Fibroblast of lung (primary cell): Measurements from ENCODE around the gene TMEM179. TPM values are rescaled to one million over a fixed set of nuclear protein-coding genes. Genes with fewer than 3 reads are reported as not detected.

Source experiments
- DNase-seq, 2 donors: peaks; one replicate each; pipeline versions ENCODE4 v3.0.0 to v3.0.0-alpha.2; 2010; ENCODE audit warnings: low read depth in 2 of 2
- H2AFZ ChIP-seq: 2 replicates; pipeline ENCODE4 v1.5.1; 2012; ENCODE audit warnings: low read length, control low read depth, inconsistent platforms
- H3K27ac ChIP-seq: 2 replicates; pipeline ENCODE4 v1.5.1; 2011; ENCODE audit warnings: low read length, control low read depth; ENCODE audit not compliant: insufficient read depth
- H3K27me3 ChIP-seq: 2 replicates; pipeline ENCODE4 v1.5.1; 2011; ENCODE audit warnings: mild to moderate bottlenecking, low read length; ENCODE audit not compliant: control insufficient read depth, insufficient read depth
- H3K36me3 ChIP-seq: 2 replicates; pipeline ENCODE4 v1.5.1; 2011; ENCODE audit warnings: low read length; ENCODE audit not compliant: control insufficient read depth, insufficient read depth
- H3K4me1 ChIP-seq: 2 replicates; pipeline ENCODE4 v1.5.1; 2011; ENCODE audit warnings: low read length; ENCODE audit not compliant: control insufficient read depth, insufficient read depth; ENCODE audit errors: extremely low read depth
- H3K4me2 ChIP-seq: 2 replicates; pipeline ENCODE4 v1.5.1; 2011; ENCODE audit warnings: low read length, control low read depth; ENCODE audit not compliant: insufficient read depth; ENCODE audit errors: extremely low read depth
- H3K4me3 ChIP-seq, 4 experiments: fragments of 200-600 bp in 1 of 4; sonication (generic) in 1 of 4; replicated peaks in 1 of 4; 2 replicates each; pipeline ENCODE4 v1.5.1; 2011 to 2016; ENCODE audit warnings: low read length in 4 of 4, low read depth in 3 of 4, mild to moderate bottlenecking in 3 of 4, control low read depth in 2 of 4, inconsistent platforms in 1 of 4, mixed read lengths in 1 of 4; ENCODE audit not compliant: insufficient read depth in 1 of 4; ENCODE audit errors: control extremely low read depth in 1 of 4
- H3K79me2 ChIP-seq: 2 replicates; pipeline ENCODE4 v1.5.1; 2012; ENCODE audit warnings: mild to moderate bottlenecking, low read length, inconsistent platforms; ENCODE audit not compliant: control insufficient read depth, insufficient read depth
- H3K9ac ChIP-seq: 2 replicates; pipeline ENCODE4 v1.5.1; 2011; ENCODE audit warnings: mild to moderate bottlenecking, low read length, control low read depth; ENCODE audit not compliant: insufficient read depth
- H3K9me3 ChIP-seq: 2 replicates; pipeline ENCODE4 v1.5.1; 2012; ENCODE audit warnings: low read depth, low read length; ENCODE audit not compliant: control insufficient read depth, insufficient read depth
- H4K20me1 ChIP-seq: 2 replicates; pipeline ENCODE4 v1.5.1; 2011; ENCODE audit warnings: low read length; ENCODE audit not compliant: control insufficient read depth, insufficient read depth; ENCODE audit errors: extremely low read depth
- CTCF ChIP-seq, 2 donors: IDR thresholded peaks in 1 of 2; conservative IDR thresholded peaks in 1 of 2; 1 replicate in 1 of 2; 2 replicates in 1 of 2; pipeline ENCODE4 v1.5.1; 2011 to 2012; ENCODE audit warnings: low read length in 2 of 2, control low read depth in 1 of 2, inconsistent platforms in 1 of 2, low read depth in 1 of 2, mild to moderate bottlenecking in 1 of 2
- EZH2 ChIP-seq: IDR thresholded peaks from 2 replicates; pipeline ENCODE4 v1.5.1; 2012; ENCODE audit warnings: low read length, control low read depth, mild to moderate bottlenecking; ENCODE audit errors: missing control alignments
- polyA plus RNA-seq, 2 donors: library from polyadenylated mRNA; depleted of rRNA in 1 of 2; stranded (reverse) in 1 of 2; unstranded in 1 of 2; fragments of >200 nt; gene quantifications; 2 replicates each; pipeline ENCODE4 v1.2.1, GENCODE V29; 2011 to 2012; ENCODE audit warnings: missing spikeins in 1 of 2
- total RNA-seq: library from RNA; depleted of rRNA; stranded (reverse); fragments of >200 nt; gene quantifications from 2 replicates; pipeline ENCODE4 v1.2.1, GENCODE V29; 2014

Gene TMEM179
- total and polyA plus RNA-seq, 2 donors (not counting 1 experiment from before 2014, with no cell fraction given), result under 0.01 to 0.03 TPM

GRCh38 chr14:104572668-104573067 lies 31.9 kb downstream of the TMEM179 start:
- no peak overlapping the region for H3K27ac ChIP-seq
- H3K27me3 ChIP-seq, result no peaks in the 10 kb centered on the region

GRCh38 chr14:104572024-104572626 lies 32.4 kb downstream of the TMEM179 start:
- TF ChIP-seq EZH2, result no peak
- no peak for TF ChIP-seq CTCF (conservative IDR thresholded peaks at IDR 0.05 in 1 of 2, IDR thresholded peaks at IDR 0.05 in 1 of 2; ENCODE audit: low read depth in 1 of 2, low read length in 2 of 2)
- Histone ChIP-seq H3K79me2 (no peaks in the 10 kb centered on the region), H3K27ac (no peak overlapping the region), H3K4me1 (no peaks in the 10 kb centered on the region), H3K36me3 (no peaks in the 10 kb centered on the region), H3K4me2 (no peak overlapping the region), H3K27me3 (no peaks in the 10 kb centered on the region), H3K4me3 (no peak overlapping the region), H2AFZ (no peak overlapping the region), H3K9me3 (no peaks in the 10 kb centered on the region), H3K9ac (no peak overlapping the region), H4K20me1 (no peaks in the 10 kb centered on the region)
- no peak for DNase-seq

More at GRCh38 chr14:104572668-104573067, 31.9 kb downstream of the TMEM179 start:
- no peak for DNase-seq
- Histone ChIP-seq H3K9ac (no peak overlapping the region), H2AFZ (no peak overlapping the region), H3K9me3 (no peaks in the 10 kb centered on the region), H3K36me3 (no peaks in the 10 kb centered on the region), H3K4me1 (no peaks in the 10 kb centered on the region), H3K79me2 (no peaks in the 10 kb centered on the region), H4K20me1 (no peaks in the 10 kb centered on the region), H3K4me2 (no peak overlapping the region), H3K4me3 (no peak overlapping the region)
- no peak for TF ChIP-seq CTCF (conservative IDR thresholded peaks at IDR 0.05 in 1 of 2, IDR thresholded peaks at IDR 0.05 in 1 of 2; ENCODE audit: low read depth in 1 of 2, low read length in 2 of 2)
- TF ChIP-seq EZH2, result no peak

GRCh38 chr14:104571246-104571645 lies 33.3 kb downstream of the TMEM179 start:
- Histone ChIP-seq H2AFZ (no peak overlapping the region), H3K4me2 (no peak overlapping the region), H3K27me3 (no peaks in the 10 kb centered on the region), H3K27ac (no peak overlapping the region), H4K20me1 (no peaks in the 10 kb centered on the region), H3K79me2 (no peaks in the 10 kb centered on the region), H3K36me3 (no peaks in the 10 kb centered on the region), H3K9me3 (no peaks in the 10 kb centered on the region), H3K4me1 (no peaks in the 10 kb centered on the region), H3K4me3 (no peak overlapping the region), H3K9ac (no peak overlapping the region)
- TF ChIP-seq CTCF (conservative IDR thresholded peaks at IDR 0.05 in 1 of 2, IDR thresholded peaks at IDR 0.05 in 1 of 2; ENCODE audit: low read depth in 1 of 2, low read length in 2 of 2) (no peak), EZH2 (no peak)
- no peak for DNase-seq
